Activated T-cell treated with anti-CD3 and anti-CD28 coated beads, Interleukin-2, amount 50 U/mL, for 72 hours (primary cell): Measurements from ENCODE around the gene LEPROT. TPM values are rescaled to one million over a fixed set of nuclear protein-coding genes. Genes with fewer than 3 reads are reported as not detected.
A peak's percentile ranks its signal among the peaks of the same experiment; 100 is the strongest.
"Not testable (repeated sequence)": the region's sequence is repeated elsewhere in the genome, so short reads cannot be mapped to it uniquely, and the experiment has no call there.

ENCODE experiments used
- ATAC-seq, 2 donors: fragments of 150-1000 bp; cut with Tn5 transposase; replicated peaks in 1 of 2; 2 replicates each; pipeline ENCODE4 v1.10.0; 2021; ENCODE audit warnings: moderate library complexity in 2 of 2, mild to moderate bottlenecking in 1 of 2
- DNase-seq, 2 donors: peaks; one replicate each; pipeline ENCODE4 v3.0.0; 2021 to 2022; ENCODE audit warnings: mixed read lengths in 1 of 2
- H3K27ac Mint-ChIP-seq: one replicate; pipeline ENCODE4 v1.8.0; 2022; ENCODE audit warnings: mild to moderate bottlenecking, moderate library complexity, mixed read lengths
- H3K27me3 Mint-ChIP-seq: one replicate; pipeline ENCODE4 v1.8.0; 2022; ENCODE audit warnings: low read depth, mixed read lengths
- H3K36me3 Mint-ChIP-seq, 2 donors: one replicate each; pipeline ENCODE4 v1.8.0; 2022; ENCODE audit warnings: mixed read lengths in 2 of 2, mild to moderate bottlenecking in 1 of 2; ENCODE audit not compliant: insufficient read depth in 2 of 2
- H3K4me1 Mint-ChIP-seq: one replicate; pipeline ENCODE4 v1.8.0; 2022; ENCODE audit warnings: low read depth, mixed read lengths
- H3K4me3 Mint-ChIP-seq, 2 donors: one replicate each; pipeline ENCODE4 v1.8.0; 2022; ENCODE audit warnings: mild to moderate bottlenecking in 2 of 2, mixed read lengths in 2 of 2, moderate library complexity in 2 of 2
- H3K9me3 Mint-ChIP-seq, 2 donors: one replicate each; pipeline ENCODE4 v1.8.0; 2022; ENCODE audit warnings: mixed read lengths in 2 of 2
- total RNA-seq, 2 donors: library from RNA; stranded (reverse); gene quantifications; one replicate each; pipeline ENCODE4 v1.2.3, GENCODE V29; 2022

The LEPROT gene
- total RNA-seq, 2 donors from 2014 or later = 15.5 to 20.8 TPM

DNA sequence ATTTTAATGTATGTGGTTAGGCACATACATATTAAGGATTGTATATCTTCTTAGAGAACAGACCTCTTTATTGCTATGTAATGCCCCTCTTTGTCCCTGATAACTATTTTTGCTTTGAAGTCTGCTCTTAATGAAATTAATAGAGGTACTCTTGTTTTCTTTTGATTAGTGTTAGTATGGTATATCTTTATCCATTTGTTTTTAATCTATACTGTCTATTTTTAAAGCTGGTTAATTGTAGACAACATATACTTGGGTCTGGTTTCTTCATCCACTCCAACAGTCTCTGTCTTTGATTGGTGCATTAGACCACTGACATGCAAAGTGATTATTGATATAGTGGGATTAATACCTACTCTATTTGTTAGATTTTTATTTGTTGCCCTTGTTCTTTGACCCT, 36.0 kb downstream of the LEPROT start:
- DNase-seq (no peak), ATAC-seq (no peak)
- peaks cover 0 to 8% of the 10 kb centered on the region in 2 donors for H3K36me3 Mint-ChIP-seq
- no peak overlapping the region for H3K27ac Mint-ChIP-seq
- H3K27me3 Mint-ChIP-seq = no peaks in the 10 kb centered on the region
- peaks cover 7 to 9% of the 10 kb centered on the region in 2 donors for H3K9me3 Mint-ChIP-seq
- H3K4me3 Mint-ChIP-seq = no peak overlapping the region
- H3K4me1 Mint-ChIP-seq = peaks cover 15% of the 10 kb centered on the region

DNA sequence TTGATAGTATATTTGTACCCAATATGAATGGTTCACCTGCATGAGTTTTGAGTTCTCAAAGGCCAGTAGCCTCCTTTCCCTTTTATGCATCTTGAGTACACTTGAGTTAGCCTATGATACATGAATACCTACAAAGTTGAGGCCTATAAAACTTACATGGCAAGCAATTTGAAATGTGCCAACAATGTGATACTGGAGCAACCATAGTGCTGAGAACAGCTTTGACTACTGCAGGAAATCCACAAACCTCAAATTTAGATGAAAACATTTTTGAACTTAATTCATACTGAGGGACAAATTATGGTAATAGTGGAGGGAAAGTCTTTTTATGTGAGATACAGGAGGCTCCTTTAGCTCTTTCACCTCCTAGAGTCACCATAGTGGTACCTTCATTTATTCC, 37.4 kb downstream of the LEPROT start:
- H3K9me3 Mint-ChIP-seq = peaks cover 7 to 9% of the 10 kb centered on the region in 2 donors
- H3K27me3 Mint-ChIP-seq = no peaks in the 10 kb centered on the region
- H3K36me3 Mint-ChIP-seq = peaks cover 0 to 8% of the 10 kb centered on the region in 2 donors
- ATAC-seq = no peak
- H3K4me3 Mint-ChIP-seq = no peak overlapping the region
- peaks cover 15% of the 10 kb centered on the region for H3K4me1 Mint-ChIP-seq
- no peak overlapping the region for H3K27ac Mint-ChIP-seq
- no peak for DNase-seq

DNA sequence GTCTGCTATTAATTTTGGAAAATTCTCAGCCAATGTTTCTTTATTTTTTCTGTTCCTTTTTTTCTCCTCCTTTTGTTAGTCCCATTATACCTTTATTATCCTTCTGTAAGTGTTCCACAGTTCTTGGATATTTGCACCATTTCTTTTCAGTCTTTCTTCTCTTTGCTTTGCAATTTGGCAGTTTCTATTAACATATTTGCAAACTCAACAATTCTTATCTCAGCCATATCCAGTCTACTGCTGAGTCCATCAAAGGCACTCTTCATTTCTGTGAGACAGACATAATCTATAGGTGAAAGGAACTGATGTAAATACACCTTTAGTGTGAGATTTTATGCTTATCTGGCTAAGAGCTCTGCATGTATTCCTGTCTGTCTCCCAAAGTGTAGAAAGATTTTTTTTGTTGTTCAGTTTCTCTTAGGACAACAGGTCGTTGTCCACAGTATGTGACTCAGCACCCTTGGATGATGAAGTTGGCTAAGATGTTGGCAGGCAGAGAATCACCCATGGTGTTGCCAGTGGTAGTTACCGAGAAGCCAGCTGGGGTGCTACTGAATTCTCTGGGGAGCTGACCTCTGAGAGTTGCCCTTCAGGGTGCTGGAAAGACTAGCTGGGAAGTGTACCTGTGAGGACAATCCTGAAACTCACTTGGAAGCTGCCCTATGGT, 38.4 kb downstream of the LEPROT start:
- DNase-seq (no peak), ATAC-seq (no peak)
- H3K9me3 Mint-ChIP-seq = peaks cover 5 to 9% of the 10 kb centered on the region in 2 donors
- peaks cover 15% of the 10 kb centered on the region for H3K4me1 Mint-ChIP-seq
- H3K36me3 Mint-ChIP-seq = peaks cover 6% of the 10 kb centered on the region in 2 donors
- peak overlapping the region; percentile 25 for H3K27ac Mint-ChIP-seq
- H3K27me3 Mint-ChIP-seq = no peaks in the 10 kb centered on the region
- no peak overlapping the region for H3K4me3 Mint-ChIP-seq

DNA sequence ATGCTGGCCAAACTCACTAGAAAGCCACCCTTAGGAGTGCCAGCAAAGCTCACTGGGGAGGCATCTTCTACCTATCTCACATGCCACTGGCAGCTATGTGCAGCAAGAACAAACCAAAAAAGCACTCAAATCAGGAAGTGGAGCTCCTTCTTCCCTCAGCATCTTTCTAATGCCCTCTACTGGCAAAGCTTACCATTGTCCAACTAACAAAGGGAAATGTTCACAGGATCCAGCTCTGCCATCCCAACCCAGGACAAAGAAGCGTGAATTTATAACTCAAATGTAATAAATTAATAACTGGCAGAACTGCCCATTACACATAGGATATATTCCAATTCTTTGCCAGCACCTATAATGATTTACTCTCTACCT, 38.9 kb downstream of the LEPROT start:
- no peaks in the 10 kb centered on the region for H3K27me3 Mint-ChIP-seq
- peaks cover 15% of the 10 kb centered on the region for H3K4me1 Mint-ChIP-seq
- H3K9me3 Mint-ChIP-seq = peaks cover 5 to 9% of the 10 kb centered on the region in 2 donors
- H3K27ac Mint-ChIP-seq = no peak overlapping the region
- ATAC-seq = peak in 1 of 2 donors; percentile 20
- DNase-seq = no peak
- no peak overlapping the region for H3K4me3 Mint-ChIP-seq
- peaks cover 6 to 7% of the 10 kb centered on the region in 2 donors for H3K36me3 Mint-ChIP-seq

DNA sequence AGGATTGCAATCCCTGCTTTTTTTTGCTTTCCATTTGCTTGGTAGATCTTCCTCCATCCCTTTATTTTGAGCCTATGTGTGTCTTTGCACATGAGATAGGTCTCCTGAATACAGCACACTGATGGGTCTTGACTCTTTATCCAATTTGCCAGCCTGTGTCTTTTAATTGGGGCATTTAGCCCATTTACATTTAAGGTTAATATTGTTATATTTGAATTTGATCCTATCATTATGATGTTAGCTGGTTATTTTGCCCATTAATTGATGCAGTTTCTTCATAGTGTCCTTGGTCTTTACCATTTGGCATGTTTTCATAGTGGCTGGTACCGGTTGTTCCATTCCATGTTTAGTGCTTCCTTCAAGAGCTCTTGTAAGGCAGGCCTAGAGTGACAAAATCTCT, 45.4 kb downstream of the LEPROT start:
- H3K36me3 Mint-ChIP-seq, H3K4me3 Mint-ChIP-seq, H3K4me1 Mint-ChIP-seq, H3K27ac Mint-ChIP-seq, DNase-seq, ATAC-seq, H3K27me3 Mint-ChIP-seq, H3K9me3 Mint-ChIP-seq: not testable (repeated sequence)

DNA sequence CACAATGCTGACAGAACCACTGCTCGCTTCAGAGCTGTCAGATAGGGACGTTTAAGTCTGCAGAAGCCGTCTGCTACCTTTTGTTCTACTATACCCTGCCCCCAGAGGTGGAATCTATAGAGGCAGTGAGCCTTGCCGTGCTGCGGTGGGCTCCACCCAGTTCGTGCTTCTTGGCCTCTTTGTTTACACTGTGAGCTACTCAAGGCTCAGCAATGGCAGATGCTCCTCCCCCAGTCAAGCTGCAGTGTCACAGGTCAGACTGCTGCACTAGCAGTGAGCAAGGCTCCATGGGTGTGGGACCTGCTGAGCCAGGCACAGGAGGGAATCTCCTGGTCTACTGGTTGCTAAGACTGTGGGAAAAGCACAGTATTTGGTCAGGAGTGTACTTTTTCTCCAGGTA, 47.1 kb downstream of the LEPROT start:
- ATAC-seq = no peak
- Mint-ChIP-seq H3K36me3 (peaks cover 0 to 10% of the 10 kb centered on the region in 2 donors), H3K27ac (no peak overlapping the region), H3K9me3 (peaks cover 0 to 5% of the 10 kb centered on the region in 2 donors), H3K4me3 (no peak overlapping the region), H3K4me1 (no peaks in the 10 kb centered on the region), H3K27me3 (no peaks in the 10 kb centered on the region)
- DNase-seq = no peak

DNA sequence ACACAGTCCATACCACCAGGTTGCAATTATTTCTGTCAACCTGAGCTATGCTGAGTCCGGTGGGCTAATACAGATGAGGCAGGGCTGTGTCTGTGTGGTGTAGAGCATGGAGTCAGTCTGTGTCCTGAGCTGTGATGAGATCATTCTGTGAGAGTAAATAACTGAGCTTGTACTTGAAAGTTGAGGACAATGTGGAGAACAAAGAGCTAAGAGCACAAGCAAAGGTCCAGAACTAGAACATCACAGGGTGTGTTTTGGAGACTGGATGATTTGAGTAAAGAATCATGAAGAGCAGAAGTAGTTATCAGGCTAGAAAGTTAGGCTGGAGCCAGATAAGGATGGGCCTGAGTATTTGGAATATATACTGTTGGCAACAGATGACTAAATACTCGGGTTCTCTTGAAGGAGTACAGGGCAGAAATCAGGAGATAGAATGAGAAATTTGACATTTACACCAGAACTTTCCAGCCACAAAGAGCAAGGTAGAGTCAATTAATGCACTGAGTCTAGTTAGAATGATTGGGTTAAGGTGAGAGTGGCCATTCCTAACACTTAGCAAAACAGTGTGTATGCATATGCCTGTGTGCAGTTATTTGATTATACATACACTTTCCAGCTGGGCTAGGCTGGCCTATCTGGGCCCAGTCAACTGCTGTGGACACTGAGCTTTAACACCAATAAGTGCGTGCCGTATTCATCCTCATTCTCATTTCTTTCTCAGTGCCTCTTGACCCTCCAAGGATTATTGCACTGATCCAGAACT, 48.8 kb downstream of the LEPROT start:
- peaks cover 0 to 3% of the 10 kb centered on the region in 2 donors for H3K9me3 Mint-ChIP-seq
- no peak overlapping the region for H3K4me3 Mint-ChIP-seq
- peaks cover 0 to 3% of the 10 kb centered on the region in 2 donors for H3K36me3 Mint-ChIP-seq
- no peaks in the 10 kb centered on the region for H3K27me3 Mint-ChIP-seq
- no peak overlapping the region for H3K27ac Mint-ChIP-seq
- DNase-seq (no peak), ATAC-seq (no peak)
- no peaks in the 10 kb centered on the region for H3K4me1 Mint-ChIP-seq

DNA sequence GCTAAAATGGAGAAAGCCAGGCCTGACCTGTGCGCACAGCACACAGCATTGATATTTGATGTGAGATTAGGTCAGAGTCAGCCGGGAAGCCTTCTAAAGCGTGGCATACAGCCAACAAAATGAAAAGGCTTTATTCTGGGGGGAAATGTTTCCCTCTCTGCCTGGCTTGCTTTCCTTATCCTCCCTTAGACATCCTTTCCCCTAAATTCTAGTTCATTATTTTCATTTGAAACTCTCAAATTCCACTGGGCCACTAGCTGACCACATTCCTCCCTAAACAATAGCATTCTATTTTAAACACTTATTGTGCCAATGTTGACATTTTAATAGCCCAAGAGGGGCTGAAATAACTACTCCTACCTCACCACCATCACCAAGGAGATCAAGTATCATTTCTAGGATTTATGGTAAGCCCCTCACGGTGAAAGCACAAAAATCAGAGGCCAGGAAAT, 49.4 kb downstream of the LEPROT start:
- H3K9me3 Mint-ChIP-seq = peaks cover 0 to 3% of the 10 kb centered on the region in 2 donors
- H3K36me3 Mint-ChIP-seq = peaks cover 0 to 1% of the 10 kb centered on the region in 2 donors
- H3K4me1 Mint-ChIP-seq = no peaks in the 10 kb centered on the region
- no peaks in the 10 kb centered on the region for H3K27me3 Mint-ChIP-seq
- no peak overlapping the region for H3K4me3 Mint-ChIP-seq
- no peak for DNase-seq
- no peak for ATAC-seq
- H3K27ac Mint-ChIP-seq = no peak overlapping the region

DNA sequence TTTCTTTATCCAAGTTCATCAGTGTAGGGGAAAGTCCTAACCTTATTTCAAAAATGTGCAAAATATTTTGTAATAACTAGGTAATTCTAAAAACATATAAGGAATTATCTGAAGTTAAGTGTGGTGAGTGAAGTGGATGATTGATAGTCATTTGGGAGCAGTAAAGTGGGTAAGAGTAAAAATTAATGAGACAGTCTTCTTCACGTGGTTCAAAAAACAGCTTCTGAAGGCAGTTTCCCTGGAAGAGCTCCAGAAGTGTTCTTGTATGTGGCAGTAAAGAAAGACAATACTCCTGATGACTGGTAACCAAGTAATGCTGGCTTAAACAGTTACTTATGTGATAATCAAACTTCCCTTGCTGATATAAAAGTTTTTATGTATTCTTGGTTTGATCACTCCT, 50.3 kb downstream of the LEPROT start:
- Mint-ChIP-seq H3K27ac (no peak overlapping the region), H3K9me3 (no peaks in the 10 kb centered on the region), H3K4me1 (no peaks in the 10 kb centered on the region), H3K27me3 (no peaks in the 10 kb centered on the region), H3K4me3 (no peak overlapping the region), H3K36me3 (no peaks in the 10 kb centered on the region)
- no peak for DNase-seq
- no peak for ATAC-seq

DNA sequence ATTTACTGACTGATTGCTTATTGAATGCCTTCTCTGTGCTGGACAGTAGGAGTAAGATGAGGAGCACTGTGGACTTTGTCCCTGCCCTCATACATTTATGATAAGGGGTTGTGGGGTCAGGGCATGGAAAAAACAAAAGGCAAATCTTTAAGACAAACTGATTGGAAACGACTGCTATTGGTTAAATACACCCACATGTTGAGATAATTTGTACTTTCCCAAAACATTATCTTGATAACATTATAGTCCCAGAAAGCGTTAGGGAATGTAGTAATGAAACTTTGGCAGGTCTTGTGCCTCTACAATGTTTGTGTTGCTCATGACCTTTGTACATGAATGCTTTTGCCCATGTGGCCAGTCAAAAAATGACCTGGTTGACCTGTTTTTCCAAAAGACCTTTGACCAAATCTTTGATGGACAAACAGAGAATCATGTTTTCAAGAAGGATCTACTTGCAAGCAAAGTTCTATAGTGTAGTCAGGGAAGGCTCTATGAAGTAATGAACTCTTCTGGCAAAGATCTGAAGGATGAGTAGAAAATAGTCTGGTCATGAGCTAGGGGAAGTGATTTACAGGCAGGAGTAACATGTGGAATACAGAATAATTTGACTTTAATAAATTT, 50.9 kb downstream of the LEPROT start:
- ATAC-seq = no peak
- Mint-ChIP-seq H3K27me3 (no peaks in the 10 kb centered on the region), H3K36me3 (no peaks in the 10 kb centered on the region), H3K4me1 (no peaks in the 10 kb centered on the region), H3K27ac (no peak overlapping the region), H3K4me3 (no peak overlapping the region), H3K9me3 (no peaks in the 10 kb centered on the region)
- DNase-seq = no peak

DNA sequence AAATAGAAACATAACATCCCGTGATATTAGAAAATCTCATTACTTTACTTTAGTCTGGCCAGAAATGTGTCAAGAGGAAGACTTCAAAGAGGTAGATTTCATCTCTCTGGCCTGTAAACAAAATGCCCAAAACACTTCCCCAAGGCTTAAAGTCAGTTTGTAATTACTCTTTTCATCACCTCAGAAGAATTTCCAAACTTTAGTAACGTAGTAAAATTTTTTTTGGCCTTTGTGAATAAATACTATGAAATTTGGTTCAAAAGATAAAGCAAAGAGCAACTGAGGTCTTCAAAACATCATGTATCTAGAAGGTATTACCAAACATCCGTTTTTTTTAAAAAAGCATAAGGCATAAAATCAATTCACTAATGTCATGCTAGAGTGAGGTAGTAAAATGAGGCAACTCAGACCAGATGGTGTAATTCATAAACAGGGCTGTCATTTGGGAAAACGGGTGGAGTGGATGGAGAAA, 51.4 kb downstream of the LEPROT start:
- no peak for ATAC-seq
- H3K27ac Mint-ChIP-seq = no peak overlapping the region
- no peaks in the 10 kb centered on the region for H3K36me3 Mint-ChIP-seq
- no peak overlapping the region for H3K4me3 Mint-ChIP-seq
- H3K4me1 Mint-ChIP-seq = no peaks in the 10 kb centered on the region
- H3K27me3 Mint-ChIP-seq = no peaks in the 10 kb centered on the region
- DNase-seq = no peak
- H3K9me3 Mint-ChIP-seq = no peaks in the 10 kb centered on the region

DNA sequence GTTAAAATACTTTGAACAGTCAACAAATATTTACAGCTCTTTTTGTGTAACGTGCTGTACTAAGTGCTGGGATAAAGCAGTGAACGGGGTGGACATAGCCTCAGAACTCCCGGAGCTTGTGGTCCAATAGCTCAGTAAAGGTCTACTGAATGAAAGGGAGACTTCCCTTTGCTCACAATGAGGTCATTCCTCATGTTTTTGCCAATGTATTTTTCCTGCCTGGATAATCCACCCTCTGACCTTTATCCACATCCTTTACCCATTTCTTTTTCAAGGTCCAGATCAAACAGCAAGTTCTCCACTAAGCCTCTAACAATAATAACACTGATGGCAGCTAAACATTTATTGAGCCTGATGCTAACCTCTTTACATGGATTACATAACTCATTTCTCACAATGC, 55.9 kb downstream of the LEPROT start:
- no peak overlapping the region for H3K27ac Mint-ChIP-seq
- no peak for ATAC-seq
- no peaks in the 10 kb centered on the region for H3K4me1 Mint-ChIP-seq
- H3K27me3 Mint-ChIP-seq = no peaks in the 10 kb centered on the region
- no peaks in the 10 kb centered on the region for H3K9me3 Mint-ChIP-seq
- DNase-seq = no peak
- H3K4me3 Mint-ChIP-seq = no peak overlapping the region
- no peaks in the 10 kb centered on the region for H3K36me3 Mint-ChIP-seq
